ENCODE data around the gene KRTAP19-8. TPM values are rescaled to one million over a fixed set of nuclear protein-coding genes. Genes with fewer than 3 reads are reported as not detected.

The KRTAP19-8 gene
- total RNA-seq, 1 experiment from 2014 or later = not detected

DNA sequence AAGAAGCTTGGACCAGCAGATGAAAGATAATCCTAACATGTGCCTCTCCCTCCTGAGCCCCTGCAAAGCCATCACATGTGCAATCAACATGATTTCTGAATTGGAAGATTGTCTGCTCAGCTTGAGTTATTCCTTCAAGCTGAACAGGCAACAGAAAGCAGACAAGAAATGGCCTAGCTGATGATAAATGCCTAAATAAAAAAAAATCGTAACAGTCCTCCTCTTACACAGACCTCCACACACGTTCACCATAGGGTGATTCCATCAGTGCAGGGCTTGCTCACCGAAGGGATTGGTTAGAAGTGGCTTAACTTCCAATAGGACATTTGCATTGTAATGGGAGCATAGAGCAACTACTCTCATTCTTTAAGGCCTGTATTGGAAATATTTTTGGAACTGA is 14.6 kb downstream of the KRTAP19-8 start:
- DNase-seq = no peak

DNA sequence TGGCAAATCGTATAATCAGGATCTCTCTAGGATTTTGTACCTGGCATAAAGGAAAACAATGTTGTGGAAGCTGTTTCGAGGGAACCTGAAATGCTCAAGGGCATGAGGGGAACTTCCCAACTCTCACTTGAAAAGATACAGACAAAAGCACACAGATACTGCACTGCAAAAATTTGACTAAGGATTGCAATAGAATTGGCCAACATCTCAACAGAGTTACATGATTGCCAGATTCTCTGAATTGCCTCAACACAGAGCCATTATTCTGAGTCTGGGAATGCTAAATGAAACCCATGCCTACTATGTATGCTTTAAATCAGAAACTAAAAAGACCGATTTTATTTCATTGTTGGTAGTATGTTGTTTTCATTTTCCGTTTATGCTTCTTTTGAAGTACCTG is 16.0 kb downstream of the KRTAP19-8 start:
- H3K9me3 ChIP-seq = no peaks in the 10 kb centered on the region

More for the DNA sequence above, 14.6 kb downstream of the KRTAP19-8 start:
- Histone ChIP-seq H3K27me3 (no peaks in the 10 kb centered on the region), H3K4me3 (no peak overlapping the region), H3K9me3 (no peaks in the 10 kb centered on the region), H3K36me3 (no peaks in the 10 kb centered on the region)

DNA sequence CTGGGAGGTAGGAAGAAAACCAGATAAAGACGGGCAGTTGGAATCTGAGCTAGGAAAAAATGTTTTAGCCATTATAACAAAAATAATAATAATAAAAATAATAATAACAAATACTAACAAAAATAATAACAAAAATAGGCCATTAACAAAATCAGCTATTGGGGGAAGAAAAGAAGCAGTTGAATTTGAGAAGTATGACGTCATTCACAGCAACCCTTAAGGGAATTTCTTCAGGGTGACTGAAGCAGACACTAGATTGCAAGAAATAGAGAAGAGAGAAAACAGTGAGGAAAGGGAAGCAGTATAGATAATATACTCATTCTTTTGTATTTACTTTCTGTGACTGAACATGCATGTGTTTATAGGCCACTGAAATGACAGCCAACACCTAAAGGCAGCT is 20.0 kb downstream of the KRTAP19-8 start:
- H3K36me3 ChIP-seq = no peaks in the 10 kb centered on the region
- no peaks in the 10 kb centered on the region for H3K27me3 ChIP-seq
- H3K4me3 ChIP-seq = no peak overlapping the region
- no peaks in the 10 kb centered on the region for H3K9me3 ChIP-seq
- no peak for DNase-seq

More for the DNA sequence above, 16.0 kb downstream of the KRTAP19-8 start:
- DNase-seq = no peak
- H3K4me3 ChIP-seq = no peak overlapping the region
- no peaks in the 10 kb centered on the region for H3K27me3 ChIP-seq
- no peaks in the 10 kb centered on the region for H3K36me3 ChIP-seq

DNA sequence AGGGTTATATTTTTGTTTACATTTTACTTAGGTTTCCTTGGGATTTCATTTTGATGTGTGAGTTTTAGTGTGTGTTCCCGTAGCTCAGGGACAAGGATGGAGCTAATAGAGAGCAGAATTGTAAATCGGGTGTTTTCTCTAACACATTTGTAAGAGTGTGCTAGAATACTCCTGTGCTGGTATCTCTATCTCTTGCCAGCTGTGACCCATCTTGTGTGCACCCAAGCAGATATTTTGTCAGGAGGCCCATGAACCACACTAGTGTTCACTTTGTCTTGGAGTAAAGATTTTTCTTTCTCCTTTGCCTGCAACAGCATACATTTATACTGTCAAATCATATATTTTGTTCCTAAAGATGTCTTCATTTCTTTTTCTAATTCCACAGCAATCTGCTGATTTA is 23.4 kb downstream of the KRTAP19-8 start:
- Histone ChIP-seq H3K36me3 (no peaks in the 10 kb centered on the region), H3K27me3 (no peaks in the 10 kb centered on the region), H3K9me3 (no peaks in the 10 kb centered on the region), H3K4me3 (no peak overlapping the region)
- DNase-seq = no peak

DNA sequence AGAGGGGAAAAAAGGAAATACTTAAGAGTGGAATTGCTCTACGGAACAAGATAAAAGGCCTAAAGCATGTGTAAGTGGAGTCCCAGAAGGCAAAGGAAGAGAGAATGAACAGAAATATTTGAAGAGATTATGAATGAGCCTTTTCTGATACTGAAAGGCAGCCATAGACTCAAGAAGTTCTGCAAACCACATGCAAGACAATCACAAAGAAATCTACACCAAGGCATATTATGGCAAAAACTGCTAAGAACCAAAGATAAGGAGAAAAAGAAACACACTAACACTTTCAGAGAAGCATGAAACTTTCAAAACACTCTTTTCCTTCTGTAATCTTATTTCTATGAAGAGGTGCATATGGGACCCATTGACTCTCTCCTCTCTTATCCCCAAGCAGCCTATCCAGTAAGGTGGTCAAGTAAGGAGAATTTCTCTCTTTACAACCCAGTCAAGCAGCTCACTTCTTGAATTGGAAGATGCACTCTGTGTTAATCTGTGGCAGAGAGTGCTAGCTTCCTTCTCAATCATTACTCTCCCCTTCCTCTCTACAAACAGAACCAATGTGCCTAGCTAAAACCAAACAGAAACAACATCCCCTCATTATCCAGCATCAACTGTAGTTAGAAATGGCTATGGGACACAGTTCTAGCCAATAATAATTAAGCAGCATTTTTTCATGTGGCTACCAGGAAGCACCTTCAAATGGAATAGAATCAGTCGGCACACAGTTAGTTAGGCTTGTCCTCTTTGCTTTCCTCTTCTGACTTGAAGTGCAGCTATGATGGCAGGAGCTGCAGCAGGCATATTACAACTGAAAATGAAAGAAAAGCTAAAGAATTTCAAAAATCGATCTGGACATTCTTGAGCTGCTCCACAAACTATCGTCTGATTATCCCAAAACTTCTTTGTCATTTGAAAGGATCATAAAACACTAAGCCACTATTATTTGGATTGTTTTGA is 25.9 kb downstream of the KRTAP19-8 start:
- H3K36me3 ChIP-seq = no peaks in the 10 kb centered on the region
- DNase-seq = no peak
- H3K27me3 ChIP-seq = no peaks in the 10 kb centered on the region
- no peak overlapping the region for H3K4me3 ChIP-seq
- no peaks in the 10 kb centered on the region for H3K9me3 ChIP-seq

DNA sequence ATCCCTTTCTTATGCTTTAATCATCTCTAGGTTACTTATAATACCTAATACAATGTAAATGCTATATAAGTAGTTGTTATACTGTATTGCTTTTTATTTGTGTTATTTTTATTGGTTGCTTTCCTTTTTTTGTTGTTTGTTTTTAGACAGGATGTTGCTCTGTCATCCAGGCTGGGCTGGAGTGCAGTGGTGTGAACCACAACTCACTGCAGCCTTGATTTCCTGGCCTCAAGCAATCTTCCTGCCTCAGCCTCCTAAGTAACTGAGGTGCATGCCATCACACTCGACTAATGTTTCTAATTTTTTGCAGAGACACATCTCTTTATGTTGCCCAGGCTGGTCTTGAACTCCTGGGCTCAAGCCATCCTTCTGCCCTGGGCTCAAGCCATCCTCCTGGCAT is 26.9 kb downstream of the KRTAP19-8 start:
- Histone ChIP-seq H3K4me3 (no peak overlapping the region), H3K27me3 (no peaks in the 10 kb centered on the region), H3K36me3 (no peaks in the 10 kb centered on the region), H3K9me3 (no peaks in the 10 kb centered on the region)
- no peak for DNase-seq

DNA sequence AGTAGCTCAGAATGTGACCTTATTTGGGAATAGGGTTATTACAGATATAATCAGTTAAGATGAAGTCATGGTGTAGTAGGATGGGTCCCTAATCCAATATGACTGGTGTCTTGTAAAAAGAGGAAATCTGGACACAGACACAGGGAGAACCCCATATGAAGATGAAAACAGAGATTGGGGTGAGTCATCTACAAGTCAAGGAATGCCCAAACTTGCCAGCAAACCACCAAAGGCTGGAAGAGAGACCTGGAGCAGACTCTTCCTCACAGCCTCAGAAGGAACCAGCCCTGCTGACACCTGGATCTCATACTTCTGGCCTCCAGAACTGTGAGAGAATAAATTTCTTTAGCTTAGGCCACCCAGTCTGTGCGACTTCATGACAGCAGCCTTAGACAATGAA is 29.9 kb downstream of the KRTAP19-8 start:
- H3K9me3 ChIP-seq = no peaks in the 10 kb centered on the region
- H3K4me3 ChIP-seq = no peak overlapping the region
- no peaks in the 10 kb centered on the region for H3K36me3 ChIP-seq
- peak; percentile 6 for DNase-seq
- H3K27me3 ChIP-seq = no peaks in the 10 kb centered on the region

DNA sequence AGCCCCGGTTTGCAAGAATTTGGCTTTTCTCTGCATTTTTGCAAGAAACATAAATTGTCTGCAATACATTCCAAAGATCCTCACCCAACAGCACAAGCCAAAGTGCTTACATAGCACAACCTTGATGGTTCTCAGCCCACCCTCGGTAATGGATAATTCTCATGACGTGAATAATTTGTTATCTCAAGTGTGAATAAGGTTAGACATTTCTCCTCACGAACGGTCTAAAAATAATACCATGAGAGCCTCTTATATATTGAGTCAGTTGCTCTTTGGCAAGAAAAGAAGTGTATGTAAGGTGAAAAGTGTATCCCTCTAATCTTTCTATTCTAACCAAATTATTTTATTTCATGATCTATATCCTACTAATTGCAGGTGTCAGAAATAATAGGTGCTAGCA is 33.3 kb downstream of the KRTAP19-8 start:
- H3K27me3 ChIP-seq = no peaks in the 10 kb centered on the region
- H3K9me3 ChIP-seq = no peaks in the 10 kb centered on the region
- no peak for DNase-seq
- H3K4me3 ChIP-seq = no peak overlapping the region
- H3K36me3 ChIP-seq = no peaks in the 10 kb centered on the region

DNA sequence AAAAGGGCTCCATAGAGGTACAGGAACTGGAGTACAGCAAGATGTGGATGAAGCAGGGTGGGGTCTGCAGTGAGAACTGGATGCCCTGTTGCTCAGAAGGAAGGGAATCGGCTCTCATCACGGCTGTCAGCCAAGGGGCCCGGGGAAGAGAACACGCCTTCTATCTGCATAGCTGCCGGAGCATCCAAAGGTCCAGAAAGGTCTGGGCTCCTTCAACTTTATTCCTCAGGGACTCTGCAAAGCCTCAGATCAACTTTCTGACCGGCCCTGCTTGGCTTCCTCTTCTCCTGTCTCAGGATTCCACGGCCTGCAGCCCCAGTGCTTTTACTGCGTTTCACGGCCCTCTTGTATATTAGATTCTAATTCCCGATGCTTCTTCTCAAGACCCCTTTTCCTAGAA is 34.8 kb downstream of the KRTAP19-8 start:
- Histone ChIP-seq H3K27me3 (no peaks in the 10 kb centered on the region), H3K4me3 (no peak overlapping the region), H3K9me3 (no peaks in the 10 kb centered on the region), H3K36me3 (no peaks in the 10 kb centered on the region)
- no peak for DNase-seq

DNA sequence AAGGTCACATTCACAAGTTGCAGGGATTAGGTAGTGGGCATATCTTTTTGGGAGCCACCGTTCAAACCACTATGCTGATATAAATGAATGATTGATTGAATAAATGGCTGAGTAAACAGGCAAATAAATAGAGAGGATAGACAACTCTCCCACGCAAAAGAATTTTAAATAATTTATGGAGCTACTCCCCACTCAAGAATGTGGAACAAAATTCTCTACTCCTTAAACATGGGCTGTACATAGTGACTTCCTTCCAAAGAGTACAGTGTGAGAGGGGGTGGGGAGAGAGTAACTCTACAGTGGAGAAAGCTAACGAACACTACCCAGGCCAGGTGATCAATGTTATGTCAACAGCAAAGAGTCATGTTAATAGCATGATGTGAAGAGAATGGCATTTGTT is 40.7 kb downstream of the KRTAP19-8 start:
- no peak for DNase-seq
- H3K36me3 ChIP-seq = no peaks in the 10 kb centered on the region
- H3K27me3 ChIP-seq = no peaks in the 10 kb centered on the region
- H3K9me3 ChIP-seq = no peaks in the 10 kb centered on the region
- no peak overlapping the region for H3K4me3 ChIP-seq

DNA sequence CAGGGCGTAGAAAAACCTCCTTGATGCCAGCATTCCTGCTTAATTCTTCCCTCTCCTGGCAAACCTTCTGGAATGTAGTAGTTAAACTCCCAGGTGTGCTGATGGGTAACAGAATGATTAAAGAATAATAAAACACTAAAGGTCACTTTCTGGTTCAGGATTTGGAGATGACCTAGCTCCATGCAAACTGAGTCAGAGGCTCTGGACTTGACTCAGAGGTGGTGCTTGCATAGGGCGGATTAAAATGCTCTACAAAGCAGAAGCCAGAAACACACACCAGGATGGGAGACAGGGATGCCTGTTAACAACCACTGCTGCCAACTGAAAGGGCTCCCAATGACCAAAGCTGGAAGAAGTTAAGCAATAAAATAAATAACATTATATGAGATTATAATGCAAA is 41.5 kb downstream of the KRTAP19-8 start:
- DNase-seq = peak; percentile 26
- no peaks in the 10 kb centered on the region for H3K27me3 ChIP-seq
- no peaks in the 10 kb centered on the region for H3K36me3 ChIP-seq
- H3K4me3 ChIP-seq = no peak overlapping the region
- no peaks in the 10 kb centered on the region for H3K9me3 ChIP-seq

DNA sequence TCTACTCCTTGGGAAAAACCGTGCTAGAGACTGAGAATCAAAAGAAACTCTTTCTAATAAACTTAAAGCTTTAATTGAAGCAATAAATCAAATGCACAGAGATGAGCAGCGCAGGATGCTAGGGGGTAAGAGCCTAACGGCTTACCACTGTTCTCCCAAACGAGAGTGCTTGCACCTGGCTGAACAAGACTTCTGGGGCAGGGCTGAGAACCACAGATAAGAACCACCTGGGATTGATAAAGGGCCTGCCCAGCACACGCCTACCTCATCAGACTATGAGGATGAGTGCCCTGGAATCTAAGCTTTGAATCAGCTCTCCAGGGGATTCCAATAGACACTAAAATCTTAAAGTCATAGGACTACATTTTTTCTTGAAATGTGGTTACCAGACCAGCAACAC is 43.3 kb downstream of the KRTAP19-8 start:
- Histone ChIP-seq H3K27me3 (no peaks in the 10 kb centered on the region), H3K9me3 (no peaks in the 10 kb centered on the region), H3K36me3 (no peaks in the 10 kb centered on the region), H3K4me3 (no peak overlapping the region)
- DNase-seq = no peak

DNA sequence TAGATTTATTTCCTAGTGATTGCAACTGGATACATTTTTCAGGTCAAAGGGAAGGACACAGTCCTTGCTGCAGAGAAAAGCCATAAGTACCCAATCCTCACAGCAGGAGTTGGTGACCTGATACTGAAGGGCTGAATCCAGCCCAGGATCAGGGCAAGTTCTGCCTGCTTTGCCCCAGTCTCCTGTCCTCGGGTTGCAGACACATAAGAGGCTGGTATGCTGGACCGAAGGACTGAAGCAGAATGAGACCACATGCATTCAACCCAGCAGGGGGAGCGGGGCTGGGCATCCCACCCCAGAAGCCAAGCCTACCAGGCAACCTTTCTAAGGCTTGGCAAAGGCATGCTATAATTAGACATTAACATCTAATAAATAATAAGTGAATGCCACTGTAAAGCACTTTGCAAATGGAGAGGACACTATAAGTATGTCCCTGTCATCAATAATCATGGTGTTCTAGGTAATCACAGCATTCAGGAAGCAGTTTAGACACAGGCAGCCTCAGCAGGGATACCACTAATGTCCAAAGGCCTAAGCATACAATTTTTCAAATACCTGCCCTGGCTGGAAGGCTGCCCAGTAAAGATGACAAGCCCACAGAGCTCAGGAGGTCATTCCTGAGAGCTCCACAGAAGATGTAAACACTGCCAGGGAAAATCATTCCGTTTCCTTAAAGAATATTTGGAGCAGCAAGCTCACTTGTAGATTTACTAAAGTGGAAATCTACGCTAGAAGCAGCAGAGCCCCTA is 47.6 kb downstream of the KRTAP19-8 start:
- Histone ChIP-seq H3K27me3 (no peaks in the 10 kb centered on the region), H3K36me3 (no peaks in the 10 kb centered on the region), H3K9me3 (no peaks in the 10 kb centered on the region), H3K4me3 (no peak overlapping the region)
- no peak for DNase-seq

DNA sequence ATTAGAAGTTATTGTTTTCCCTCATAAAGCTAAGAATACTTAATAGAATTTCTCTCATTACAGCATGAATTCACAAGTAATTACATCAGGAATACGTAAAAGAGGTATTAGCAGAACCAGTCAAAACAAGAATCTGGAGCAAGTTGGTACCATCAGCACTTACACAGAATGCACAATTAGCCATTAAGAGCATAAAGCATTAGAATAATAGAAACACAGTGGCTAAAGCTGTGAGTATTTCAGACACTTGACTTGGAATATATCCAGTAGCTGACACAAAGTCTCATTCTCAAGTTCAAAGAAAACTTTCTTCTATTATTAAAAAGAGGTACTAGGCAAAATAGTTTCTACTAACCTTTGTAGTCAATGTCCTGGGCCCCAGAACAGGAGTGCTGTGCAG is 49.6 kb downstream of the KRTAP19-8 start:
- DNase-seq = no peak
- Histone ChIP-seq H3K9me3 (no peaks in the 10 kb centered on the region), H3K4me3 (no peak overlapping the region), H3K36me3 (no peaks in the 10 kb centered on the region), H3K27me3 (no peaks in the 10 kb centered on the region)

Data from MG63 (cell line).